ENCODE measurements around the gene RBMS2.

DNA sequence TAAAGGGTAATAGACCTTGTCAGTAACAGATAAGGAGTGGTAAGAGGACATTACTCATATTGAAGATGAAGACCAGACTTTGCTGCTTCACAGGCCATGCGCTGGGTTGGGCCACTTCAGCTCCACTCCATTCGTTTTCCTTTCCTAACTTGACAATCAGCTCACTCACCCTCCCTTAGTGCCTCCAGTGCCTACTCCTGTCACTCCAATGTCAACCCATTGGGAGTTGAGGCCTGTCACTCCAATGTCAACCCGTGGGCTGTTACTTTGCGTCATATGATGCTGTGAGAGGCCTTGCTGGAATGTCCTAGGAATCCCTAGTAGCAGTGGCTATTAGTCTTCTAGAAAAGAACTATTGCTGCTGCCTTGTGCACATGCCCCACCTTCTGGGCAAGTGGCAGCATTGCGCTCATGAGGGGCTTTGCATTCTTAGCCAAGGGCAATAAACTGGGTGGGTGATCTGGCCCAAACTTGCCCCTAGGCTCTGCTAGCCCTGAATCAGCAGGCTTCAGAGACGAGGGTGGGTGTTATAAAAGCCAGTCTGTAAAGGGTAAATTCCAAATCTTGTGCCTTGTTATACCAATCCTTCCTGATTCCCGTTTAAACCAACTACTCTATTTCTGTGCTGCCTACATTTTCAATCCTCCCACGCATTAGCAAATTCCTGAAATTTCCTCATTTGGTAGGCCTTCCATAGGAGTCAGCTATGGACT is 72.4 kb downstream of the RBMS2 start:
- TF ChIP-seq MXI1 (IDR thresholded peaks at IDR 0.05; ENCODE audit: low read depth, low read length) (no peak), HBP1 (CRISPR knock-in tag; IDR thresholded peaks at IDR 0.05) (no peak), FOXM1 (IDR thresholded peaks at IDR 0.05; ENCODE audit: low read depth) (no peak), FOXM1 (CRISPR knock-in tag; IDR thresholded peaks at IDR 0.05; ENCODE audit: low read depth) (no peak), ARNT (IDR thresholded peaks at IDR 0.05) (no peak), RBBP5 (IDR thresholded peaks at IDR 0.05; ENCODE audit: borderline replicate concordance, insufficient read depth, low read length, poor library complexity, severe bottlenecking) (no peak), YY1 (IDR thresholded peaks at IDR 0.05; ENCODE audit: borderline replicate concordance in 1 of 3, control insufficient read depth in 1 of 3, extremely low read depth in 1 of 3, insufficient read depth in 3 of 3, insufficient read length in 1 of 3, insufficient replicate concordance in 2 of 3, low read depth in 1 of 3, low read length in 2 of 3) (no peak), RCOR1 (IDR thresholded peaks at IDR 0.05; ENCODE audit: borderline replicate concordance in 1 of 2, low read depth in 2 of 2, low read length in 2 of 2) (no peak), ELF4 (CRISPR knock-in tag; IDR thresholded peaks at IDR 0.05) (no peak), MTA2 (IDR thresholded peaks at IDR 0.05; ENCODE audit: low read depth) (no peak), CLOCK (CRISPR knock-in tag; IDR thresholded peaks at IDR 0.05; ENCODE audit: borderline replicate concordance) (no peak)
- TF ChIP-seq, protein P1, sequence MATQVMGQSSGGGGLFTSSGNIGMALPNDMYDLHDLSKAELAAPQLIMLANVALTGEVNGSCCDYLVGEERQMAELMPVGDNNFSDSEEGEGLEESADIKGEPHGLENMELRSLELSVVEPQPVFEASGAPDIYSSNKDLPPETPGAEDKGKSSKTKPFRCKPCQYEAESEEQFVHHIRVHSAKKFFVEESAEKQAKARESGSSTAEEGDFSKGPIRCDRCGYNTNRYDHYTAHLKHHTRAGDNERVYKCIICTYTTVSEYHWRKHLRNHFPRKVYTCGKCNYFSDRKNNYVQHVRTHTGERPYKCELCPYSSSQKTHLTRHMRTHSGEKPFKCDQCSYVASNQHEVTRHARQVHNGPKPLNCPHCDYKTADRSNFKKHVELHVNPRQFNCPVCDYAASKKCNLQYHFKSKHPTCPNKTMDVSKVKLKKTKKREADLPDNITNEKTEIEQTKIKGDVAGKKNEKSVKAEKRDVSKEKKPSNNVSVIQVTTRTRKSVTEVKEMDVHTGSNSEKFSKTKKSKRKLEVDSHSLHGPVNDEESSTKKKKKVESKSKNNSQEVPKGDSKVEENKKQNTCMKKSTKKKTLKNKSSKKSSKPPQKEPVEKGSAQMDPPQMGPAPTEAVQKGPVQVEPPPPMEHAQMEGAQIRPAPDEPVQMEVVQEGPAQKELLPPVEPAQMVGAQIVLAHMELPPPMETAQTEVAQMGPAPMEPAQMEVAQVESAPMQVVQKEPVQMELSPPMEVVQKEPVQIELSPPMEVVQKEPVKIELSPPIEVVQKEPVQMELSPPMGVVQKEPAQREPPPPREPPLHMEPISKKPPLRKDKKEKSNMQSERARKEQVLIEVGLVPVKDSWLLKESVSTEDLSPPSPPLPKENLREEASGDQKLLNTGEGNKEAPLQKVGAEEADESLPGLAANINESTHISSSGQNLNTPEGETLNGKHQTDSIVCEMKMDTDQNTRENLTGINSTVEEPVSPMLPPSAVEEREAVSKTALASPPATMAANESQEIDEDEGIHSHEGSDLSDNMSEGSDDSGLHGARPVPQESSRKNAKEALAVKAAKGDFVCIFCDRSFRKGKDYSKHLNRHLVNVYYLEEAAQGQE (IDR thresholded peaks at IDR 0.05; ENCODE audit: borderline replicate concordance): peak; percentile 60; the same call in 1 of the 2 replicates
- TF ChIP-seq, protein P1 (CRISPR knock-in tag; IDR thresholded peaks at IDR 0.05; ENCODE audit: low read depth): no peak
- TF ChIP-seq, protein P2, sequence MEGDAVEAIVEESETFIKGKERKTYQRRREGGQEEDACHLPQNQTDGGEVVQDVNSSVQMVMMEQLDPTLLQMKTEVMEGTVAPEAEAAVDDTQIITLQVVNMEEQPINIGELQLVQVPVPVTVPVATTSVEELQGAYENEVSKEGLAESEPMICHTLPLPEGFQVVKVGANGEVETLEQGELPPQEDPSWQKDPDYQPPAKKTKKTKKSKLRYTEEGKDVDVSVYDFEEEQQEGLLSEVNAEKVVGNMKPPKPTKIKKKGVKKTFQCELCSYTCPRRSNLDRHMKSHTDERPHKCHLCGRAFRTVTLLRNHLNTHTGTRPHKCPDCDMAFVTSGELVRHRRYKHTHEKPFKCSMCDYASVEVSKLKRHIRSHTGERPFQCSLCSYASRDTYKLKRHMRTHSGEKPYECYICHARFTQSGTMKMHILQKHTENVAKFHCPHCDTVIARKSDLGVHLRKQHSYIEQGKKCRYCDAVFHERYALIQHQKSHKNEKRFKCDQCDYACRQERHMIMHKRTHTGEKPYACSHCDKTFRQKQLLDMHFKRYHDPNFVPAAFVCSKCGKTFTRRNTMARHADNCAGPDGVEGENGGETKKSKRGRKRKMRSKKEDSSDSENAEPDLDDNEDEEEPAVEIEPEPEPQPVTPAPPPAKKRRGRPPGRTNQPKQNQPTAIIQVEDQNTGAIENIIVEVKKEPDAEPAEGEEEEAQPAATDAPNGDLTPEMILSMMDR (IDR thresholded peaks at IDR 0.05 in 2 of 3, conservative IDR thresholded peaks at IDR 0.05 in 1 of 3; ENCODE audit: insufficient read depth in 2 of 3, low read depth in 1 of 3, low read length in 3 of 3): peak; percentile 86 to 90 (median 87)

All from K562 (cell line).